Kidney tubule cell (primary cell): Measurements from ENCODE around the gene SPRING1.
A peak's percentile ranks its signal among the peaks of the same experiment; 100 is the strongest.

Experiments
- DNase-seq: peaks from one replicate; pipeline ENCODE4 v3.0.0-alpha.2; 2018; ENCODE audit warnings: low spot score

Gene SPRING1

DNA sequence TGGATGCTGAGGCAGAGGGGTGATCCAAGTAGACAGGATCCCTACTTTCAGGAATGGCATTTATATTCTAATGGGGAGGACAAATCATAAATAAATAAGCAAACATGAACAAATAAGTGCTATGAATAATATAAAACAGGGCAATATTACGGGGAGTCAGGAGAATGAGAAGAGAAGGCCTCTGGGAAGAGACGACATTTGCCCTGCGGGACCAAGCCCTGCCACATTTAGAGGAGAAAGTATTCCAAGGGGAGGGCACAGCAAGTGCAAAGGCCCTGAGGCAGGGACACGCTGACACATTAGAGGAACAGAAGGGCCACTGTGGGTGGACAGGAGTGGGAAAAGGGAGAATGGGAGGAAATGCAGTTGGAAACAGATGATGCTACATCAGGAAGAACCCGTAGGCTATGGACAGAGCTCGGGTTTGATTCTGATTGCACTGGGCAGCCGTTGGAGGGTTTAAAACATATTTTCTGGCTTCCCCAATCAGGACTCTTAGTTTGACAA, 1.6 kb upstream of the SPRING1 start:
- no peak for DNase-seq

DNA sequence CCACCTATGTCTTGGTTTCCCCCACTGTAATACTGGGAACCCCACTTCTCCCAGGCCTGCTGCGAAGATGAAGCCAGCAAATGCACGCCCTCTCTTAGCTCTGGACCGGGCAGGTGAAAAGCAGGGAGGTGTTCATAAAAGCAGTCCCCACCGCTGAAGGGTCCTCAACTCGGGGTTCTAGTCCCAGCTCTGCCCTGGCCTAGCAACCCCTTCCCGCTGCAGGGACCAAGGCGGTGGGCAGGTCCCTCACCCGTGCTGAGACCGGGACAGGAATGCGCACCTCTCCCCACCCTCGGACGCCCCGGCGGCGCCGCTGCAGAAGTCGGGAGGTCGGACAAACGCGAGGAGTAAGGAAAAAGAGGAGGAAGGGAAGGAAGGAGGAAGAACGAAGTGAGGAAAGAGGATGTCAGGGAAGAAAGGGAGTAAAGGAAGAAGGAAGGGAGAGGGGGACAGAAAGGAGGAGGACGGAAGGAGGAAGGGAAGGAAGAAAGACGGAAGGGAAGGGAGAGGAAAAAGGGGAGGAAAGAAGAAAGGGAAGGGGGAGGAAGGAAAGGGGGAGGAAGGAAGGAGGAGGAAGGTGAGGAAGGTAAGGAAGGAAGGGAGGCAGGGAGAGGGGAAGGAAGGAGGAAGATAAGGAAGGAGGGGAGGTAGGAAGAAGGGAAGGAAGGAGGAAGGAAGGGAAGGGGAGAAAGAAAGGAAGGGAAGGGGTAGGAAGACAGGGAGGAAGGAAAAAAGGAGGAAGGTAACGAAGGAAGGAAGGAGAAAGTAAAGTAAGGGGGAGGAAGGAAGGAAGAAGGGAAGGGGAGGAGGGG, 701 bp downstream of the SPRING1 start:
- DNase-seq = peak; percentile 35

DNA sequence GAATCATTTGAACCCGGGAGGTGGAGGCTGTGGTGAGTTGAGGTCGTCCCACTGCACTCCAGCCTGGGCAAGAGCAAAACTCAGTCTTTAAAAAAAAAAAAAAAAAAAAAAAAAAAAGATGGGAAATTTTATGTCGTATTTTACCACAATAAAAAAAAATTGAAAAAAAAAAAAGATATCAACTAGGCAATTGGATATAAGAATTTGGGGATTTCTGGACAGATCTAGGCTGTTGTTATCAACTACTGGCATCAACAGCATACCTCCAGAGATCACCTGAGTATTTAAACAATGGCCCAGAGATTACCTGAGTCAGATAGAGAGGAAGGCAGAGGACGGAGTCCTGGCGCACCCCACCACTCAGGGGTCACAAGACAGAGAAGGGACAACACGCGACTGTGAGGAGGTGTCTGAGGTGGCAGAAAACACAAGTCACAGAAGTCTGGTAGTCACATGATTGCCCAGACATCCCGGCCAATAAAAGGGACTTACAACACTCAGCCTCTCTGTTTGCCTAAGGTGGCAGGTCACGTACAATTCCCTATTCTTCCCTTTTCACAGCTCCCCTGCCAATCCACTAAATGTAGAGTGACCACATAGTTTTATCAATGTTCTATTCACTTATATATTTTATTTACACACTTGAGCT, 1.8 kb downstream of the SPRING1 start:
- peak; percentile 53 for DNase-seq

DNA sequence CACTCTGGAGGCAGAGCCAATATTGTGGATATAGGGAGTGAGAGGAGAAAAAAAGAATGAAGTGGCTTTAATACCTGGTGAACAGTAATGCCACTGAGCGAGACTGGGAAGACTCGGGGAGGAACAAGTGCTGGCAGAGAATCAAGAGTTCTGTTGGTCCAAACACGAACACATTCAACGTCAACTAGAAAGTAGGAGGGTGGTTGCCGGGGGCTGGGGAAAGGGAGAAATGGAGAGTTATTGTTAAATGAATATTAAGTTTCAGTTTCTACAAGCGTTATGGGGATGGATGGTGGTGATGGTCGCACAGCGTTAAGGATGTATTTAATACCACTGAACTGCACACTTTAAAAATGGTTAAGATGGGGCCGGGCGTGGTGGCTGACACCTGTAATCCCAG, 2.8 kb downstream of the SPRING1 start:
- DNase-seq = no peak

DNA sequence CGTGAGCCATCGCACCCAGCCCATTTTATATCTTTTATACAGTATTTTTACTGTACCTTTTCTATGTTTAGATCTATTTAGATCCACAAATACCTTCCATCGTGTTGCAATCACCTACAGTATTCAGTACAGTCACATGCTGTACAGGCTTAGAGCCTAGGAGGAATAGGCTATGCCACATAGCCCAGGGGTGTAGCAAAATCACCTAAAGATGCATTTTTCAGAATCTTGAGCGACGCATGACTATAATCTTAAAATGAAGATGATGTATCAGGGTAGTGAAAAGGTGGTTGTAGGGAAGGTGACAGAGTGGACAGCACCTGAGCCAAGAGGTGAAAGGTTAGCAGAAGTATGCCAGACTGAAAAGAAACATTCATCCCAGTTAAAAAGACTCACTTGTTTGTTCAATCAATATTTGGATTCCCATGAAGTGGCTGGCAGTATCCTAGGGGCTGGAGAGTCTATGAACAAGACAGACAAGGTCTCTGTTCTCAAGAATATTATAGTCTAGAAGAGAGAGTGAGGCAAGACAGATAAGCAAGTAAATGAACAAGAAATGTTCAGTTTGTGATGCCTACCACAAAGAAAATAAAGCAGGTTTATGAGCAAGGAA, 3.6 kb downstream of the SPRING1 start:
- no peak for DNase-seq

DNA sequence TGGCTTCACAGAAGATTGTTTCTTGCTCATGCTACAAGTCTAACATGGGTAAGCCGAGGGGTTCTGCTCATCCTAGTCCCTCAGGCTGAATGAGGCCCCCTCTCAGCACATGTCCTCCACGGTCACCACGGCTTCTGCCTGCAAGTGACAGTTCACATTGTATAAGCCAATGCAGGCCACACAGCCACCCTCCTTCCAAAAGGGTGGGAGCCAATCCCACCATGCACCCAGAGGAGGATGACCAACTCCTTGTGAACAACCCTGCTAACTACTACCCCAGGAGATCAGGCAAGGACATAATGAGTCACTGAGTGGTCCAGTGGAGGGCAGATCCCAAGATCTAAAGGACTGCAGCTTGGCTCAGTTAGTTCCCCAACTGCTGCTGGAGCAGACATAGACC, 6.1 kb downstream of the SPRING1 start:
- DNase-seq = no peak

DNA sequence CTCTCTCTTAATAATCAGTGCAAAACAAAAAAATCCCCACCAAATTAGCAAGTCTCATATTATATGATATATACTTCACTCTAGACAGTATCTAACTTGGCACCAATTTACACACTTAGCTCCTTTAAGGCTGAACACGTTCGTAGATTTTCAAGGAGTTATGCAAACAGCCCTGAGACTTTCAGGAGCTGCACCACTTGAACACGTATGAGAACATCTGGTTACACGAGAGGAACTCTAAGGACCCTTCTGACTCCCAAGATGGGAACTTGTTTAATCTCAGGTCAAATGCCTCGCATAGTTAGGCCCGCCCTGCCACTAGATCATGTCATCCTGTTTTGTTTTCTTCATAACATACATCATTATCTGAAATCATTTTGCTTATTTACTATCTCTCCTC, 10.0 kb downstream of the SPRING1 start:
- no peak for DNase-seq

DNA sequence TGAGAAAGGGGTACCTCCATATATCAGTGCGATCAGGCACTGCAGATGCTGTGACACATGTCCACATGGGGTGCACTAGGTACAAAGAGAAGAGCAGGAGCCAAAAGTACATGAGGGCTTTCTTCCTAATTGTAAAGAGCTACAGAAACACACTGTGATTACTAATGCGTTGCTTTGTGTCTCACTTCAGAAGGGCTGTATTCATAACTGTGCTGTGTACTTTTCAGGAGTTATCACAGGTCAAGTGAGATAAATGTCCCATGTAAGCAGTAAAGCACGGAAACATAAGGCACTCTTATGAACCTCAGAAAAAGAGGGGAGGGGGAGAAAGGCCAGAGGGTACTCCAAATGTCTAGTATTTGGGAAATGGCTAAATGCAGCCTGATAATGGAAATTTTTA, 10.6 kb downstream of the SPRING1 start:
- no peak for DNase-seq

DNA sequence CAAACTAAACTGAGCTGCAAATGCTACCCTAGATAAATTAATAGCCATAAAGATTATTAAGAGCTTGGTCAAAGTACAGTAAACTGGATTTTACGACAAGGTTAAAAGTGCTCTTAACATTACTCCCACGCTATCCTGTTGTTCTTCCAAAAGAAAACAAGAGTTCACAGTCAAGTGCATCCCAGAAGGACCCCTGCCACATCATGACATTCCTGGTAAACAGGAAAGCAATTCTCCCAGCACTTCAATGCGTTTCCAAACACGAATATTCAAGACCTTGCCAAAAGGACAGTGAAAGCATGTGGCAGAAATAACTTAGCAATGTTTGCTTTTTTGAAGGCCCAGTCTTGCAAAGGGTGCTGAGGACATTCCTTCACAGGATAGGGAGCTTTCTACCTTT, 11.2 kb downstream of the SPRING1 start:
- no peak for DNase-seq

DNA sequence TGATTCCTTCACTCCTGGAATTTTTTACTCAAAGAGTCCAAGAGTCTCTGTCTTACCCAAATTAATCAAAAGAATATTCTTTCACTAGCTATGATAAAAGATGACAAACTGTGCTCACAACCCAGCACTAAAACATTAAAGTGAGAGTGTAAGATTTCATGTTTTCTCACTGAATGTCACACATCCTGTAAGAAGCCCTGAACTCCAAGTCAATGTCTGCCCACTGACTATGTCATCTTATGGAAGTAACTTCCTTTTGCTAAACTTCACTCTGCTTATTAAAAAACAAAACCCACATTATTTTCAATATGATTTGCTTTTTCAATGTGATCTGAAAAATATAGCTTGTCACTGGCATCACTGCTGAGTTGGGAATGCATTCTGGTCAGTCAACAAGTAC, 15.6 kb downstream of the SPRING1 start:
- DNase-seq = no peak

DNA sequence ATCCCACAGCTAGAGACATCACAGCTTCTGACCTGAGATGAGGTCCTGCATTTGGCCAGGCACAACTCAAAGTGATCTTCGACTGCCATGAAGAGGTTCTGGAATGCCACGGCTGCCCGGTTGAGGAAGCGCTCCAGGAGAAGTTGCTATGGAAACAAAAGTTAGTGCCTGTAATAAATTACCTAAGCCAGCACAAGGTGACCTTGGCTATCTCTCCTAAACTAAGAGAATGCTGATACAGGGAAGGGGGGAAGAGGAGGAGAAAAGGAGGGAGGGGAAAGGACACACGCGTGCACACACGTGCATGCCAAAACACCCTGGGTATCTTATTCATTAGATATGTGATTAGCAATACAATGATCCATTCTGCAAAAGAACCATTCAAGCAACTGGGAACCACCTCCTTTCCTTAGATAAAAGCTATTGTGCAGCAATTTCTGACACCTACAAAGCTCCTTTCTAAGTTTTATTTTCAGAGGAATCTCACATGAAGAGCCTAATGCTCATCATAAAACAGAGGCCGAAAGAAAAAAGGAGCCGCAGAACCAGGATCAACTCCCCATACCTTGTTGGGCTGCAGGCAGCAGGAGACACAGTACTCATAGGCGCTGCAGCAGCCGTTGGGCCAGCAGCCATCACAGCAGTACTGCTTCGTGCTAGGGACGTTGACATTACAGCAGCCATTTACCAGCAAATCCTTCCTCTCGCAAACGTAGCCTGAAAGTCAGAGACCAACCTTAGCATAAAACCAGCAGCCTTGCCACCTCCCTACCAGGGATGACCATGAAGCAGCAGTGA, 17.9 kb downstream of the SPRING1 start:
- DNase-seq = peak; percentile 67

DNA sequence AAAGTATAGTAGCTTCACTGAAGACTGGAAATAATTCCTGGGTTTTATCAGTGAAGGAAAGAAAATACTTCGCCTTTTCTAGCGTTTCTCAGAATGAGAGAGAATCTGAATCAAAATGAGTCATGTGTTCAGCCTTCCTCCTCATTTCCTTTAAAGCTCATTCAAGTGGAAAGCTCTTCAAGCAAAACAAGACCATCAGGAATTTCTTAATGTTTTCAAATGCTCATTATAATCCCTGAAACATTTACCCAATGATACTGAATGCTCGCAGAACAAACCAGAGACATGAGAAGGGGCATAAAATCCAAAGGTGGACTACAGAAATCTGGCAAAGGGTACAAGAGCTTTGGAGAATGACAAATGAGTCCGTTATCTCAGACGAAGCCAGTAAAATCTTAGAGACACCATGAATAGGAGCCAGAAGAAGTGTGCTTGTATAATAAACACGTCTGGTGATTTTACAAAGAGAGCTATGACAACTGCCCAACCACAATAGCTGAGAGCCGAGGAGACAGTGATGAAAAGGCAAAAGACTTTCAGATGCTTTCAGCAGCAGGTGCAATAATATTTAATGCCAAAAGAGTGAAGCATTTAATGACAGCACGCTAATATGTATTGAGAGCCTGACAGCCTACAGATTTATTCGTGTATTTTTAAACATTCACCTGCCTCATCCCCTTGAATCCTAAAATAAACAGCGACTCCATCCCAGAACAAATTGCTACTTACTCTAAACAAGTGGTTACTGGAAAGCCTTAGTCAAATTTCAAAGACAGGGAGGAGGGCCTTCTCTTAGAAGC, 19.0 kb downstream of the SPRING1 start:
- DNase-seq = peak; percentile 71

DNA sequence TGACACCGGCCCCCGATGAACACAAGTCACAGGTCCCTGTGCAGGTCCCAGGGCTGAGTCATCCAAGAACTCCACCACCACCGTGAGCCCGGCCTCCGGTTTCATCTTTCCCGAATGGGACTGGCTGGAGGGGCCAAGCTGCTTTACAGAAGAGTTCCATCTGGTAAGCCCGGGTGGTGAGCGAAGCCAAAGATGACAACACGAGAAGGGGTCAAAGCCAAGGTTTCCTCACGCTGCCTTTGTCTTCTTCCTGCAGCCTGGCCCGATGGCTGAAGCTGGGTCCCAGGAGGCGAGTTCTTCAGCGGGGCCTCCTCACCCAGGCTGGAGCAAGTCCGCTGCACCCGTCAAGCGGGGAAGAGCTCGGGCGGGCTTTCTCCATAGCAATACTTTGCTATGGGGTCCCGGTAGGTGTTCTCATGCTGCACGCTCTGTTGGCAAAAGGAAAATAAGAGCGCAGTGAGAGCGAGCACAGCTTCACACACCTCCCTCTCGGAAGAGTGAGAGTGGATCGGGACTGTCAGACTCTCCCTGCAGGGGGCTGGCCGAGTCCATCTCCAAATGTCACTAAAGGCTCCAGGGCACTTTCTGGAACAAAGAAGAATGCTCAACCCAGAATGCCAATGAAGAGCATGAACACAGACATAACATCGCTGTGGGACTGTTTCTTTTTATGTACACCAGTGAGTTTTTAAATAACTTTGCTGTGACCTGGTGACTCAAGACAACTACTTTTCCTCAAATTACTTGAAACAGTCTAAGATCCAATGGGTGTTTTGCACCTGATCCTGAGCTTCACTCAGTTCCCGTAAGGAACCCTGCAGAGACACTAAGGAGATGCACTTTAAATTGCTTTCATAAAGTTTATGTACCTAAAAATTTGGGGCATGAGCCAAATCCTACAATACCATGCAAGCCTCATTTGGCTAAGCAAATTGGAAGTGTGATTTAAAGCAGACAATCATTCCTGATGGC, 20.1 kb downstream of the SPRING1 start:
- peak; percentile 57 for DNase-seq

DNA sequence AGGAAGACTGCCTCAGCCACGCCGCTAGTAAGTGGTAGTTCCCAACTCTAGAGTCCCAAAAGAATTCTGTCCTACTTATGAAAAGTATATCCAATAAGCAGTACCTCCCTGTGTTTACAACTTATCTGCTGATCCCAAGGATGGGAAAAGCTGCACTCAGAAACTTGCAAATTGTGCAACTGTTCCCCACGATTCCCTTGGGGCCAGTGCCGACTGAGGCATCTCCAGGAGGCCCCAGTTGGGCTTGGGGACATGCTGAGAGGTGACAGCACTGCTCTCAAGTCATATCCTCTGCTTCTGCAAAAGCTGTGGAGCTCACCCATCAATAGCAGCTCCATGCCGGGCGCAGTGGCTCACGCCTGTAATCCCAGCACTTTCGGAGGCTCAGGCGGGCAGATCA, 23.7 kb downstream of the SPRING1 start:
- no peak for DNase-seq

DNA sequence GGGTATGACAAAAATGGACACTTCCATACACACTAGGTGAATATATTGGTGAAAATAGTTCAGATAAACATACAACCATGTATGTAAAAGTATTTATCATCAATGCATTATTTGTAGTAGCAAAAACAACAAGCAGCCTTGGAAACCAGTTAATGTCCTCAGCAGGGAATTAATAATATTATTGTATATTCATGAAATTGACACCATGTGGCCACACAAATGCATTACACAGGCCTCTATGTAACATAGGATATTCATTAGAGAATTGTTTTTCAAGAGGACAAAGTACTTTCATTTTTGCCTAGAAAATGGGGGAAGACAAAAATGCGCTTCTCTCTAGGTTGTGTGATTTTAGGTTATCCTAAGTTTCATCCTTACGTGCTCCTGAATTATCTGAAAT, 24.3 kb downstream of the SPRING1 start:
- no peak for DNase-seq

DNA sequence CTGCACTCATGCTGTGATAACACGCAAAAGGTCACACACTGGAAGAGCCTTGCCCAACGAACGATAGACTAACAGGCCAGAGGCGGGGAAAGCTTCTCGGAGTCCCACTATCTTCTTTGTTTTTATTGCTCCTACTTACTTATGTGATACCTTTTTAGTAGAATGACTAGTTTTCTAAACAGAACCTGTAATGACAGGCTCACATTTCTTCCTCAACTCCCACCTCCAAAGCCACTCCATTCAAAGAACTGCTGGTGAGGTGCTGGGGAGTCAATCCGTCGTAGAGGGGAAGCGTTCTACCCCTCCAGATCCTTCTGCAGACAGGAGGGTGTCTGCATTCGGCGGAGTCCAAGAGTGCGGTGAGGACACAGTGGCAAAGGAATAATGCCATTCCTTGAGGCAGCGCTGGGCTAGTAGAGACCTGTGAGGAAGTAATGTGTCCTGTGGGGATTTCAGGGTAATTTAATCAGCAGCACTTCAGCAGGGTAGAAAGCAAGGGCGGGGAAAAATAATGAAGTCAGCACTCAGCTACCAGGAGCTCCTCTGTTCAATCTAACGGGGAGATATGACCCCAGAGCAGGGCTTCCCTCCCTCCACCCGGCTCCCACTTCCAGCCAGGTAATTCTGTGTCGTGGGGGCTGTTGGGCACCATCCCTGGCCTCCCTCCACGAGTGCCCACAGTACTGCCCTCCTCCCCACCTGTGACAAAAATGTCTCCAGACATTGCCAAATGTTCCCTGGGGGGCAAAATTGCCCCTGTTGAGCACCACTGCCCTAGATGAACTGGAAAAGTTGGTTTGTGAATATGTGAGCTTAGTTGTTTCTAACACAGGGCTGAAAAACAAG, 25.2 kb downstream of the SPRING1 start:
- no peak for DNase-seq

DNA sequence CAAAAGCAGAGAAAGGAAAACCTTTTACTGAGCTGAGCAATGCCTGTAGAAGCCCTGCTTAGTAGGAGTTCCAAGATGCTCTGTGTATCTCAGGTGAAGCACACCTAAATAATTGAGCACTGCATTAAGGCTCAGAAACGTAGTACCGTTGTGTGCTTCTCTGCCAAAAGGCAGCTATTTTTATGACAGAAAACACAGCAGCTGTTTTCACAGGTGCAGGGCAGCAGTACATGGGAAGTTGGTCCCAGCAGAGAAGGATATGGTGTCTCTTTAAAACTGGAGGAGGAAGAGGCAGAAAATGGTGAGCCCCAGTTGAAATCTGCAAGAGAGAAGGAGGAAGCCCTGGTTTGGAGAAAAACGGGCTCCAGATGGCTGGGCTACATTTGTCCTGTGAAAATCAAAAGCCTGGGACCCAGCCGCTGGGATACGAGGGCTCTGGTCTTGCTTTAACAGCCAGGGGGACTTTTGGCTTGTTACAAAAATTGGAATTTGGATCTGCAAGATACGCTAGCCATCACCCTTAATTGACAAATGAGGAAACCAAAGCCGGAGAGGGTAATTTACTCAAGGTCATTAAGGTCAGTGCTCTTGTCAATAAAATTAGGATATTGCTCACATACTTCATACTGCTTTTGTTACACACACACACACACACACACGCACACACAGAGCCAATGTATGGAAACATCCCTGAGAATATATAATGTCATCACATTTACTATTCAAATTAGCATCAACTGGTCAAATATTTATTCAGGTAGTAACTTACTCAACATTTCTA, 27.3 kb downstream of the SPRING1 start:
- no peak for DNase-seq

DNA sequence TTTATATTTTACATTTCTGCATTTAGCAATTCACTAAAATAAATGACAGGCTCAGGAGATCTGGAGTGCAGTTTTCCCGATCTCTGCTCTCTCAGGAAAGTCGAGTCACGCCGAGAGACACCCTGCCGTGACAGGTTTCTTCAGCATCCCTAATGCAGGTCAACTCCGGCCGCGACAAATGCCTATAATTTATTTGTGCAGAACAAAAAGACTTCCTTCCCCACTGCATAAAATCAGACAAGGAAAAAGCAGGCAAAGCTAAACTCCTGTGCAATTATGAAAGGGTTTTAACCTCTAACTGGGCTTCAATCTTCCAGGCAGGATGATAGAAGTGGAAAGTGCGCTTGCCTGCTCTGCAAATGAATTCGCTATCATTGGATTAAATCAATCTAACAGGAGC, 28.1 kb downstream of the SPRING1 start:
- DNase-seq = no peak
